GM12878 (cell line): ENCODE data around the gene PSENEN. TPM values are rescaled to one million over a fixed set of nuclear protein-coding genes. Genes with fewer than 3 reads are reported as not detected.

Source experiments
- ATAC-seq: fragments of 200-7000 bp; cut with Tn5 transposase; 3 replicates; pipeline ENCODE4 v1.9.1; 2020; ENCODE audit warnings: mild to moderate bottlenecking, moderate library complexity
- BruUV-seq: library from RNA; stranded (reverse); fragments of 400-500 nt; replicated peaks from 2 replicates; lab custom pipeline; 2021; lab: Mats Ljungman, UMichigan
- CTCF ChIA-PET: fragments of 300-600 bp; sonication (Branson Sonifier 250); formaldehyde crosslinking; extraction: SDS; loops from one replicate; lab custom pipeline; 2021; ENCODE audit warnings: inconsistent platforms; lab: Yijun Ruan, JAX
- POLR2A ChIA-PET: fragments of 350-600 bp; formaldehyde crosslinking; extraction: SDS; loops from one replicate; lab custom pipeline; 2021; ENCODE audit warnings: inconsistent platforms; lab: Charles Lee
- RAD21 ChIA-PET: fragments of 300-600 bp; sonication (Branson Sonifier 250); formaldehyde crosslinking; loops from one replicate; lab custom pipeline; 2023; ENCODE audit warnings: antibody characterized with exemption; ENCODE audit not compliant: unreplicated experiment; lab: Charles Lee
- SMC1A ChIA-PET: fragments of 300-600 bp; sonication (Branson Sonifier 250); formaldehyde crosslinking; loops from one replicate; lab custom pipeline; 2023; ENCODE audit not compliant: unreplicated experiment, uncharacterized antibody; lab: Charles Lee
- DNase-seq: peaks from one replicate; pipeline ENCODE4 v3.0.0-alpha.2; 2011; ENCODE audit warnings: low read depth, low spot score
- FAIRE-seq: peaks from 3 replicates; lab custom pipeline; 2011; peaks lifted over from hg19 to GRCh38; lab: Jason Lieb, UNC
- H2AFZ ChIP-seq: 2 replicates; pipeline ENCODE4 v1.6.0; 2011; ENCODE audit warnings: low read depth, low read length, control low read depth; ENCODE audit not compliant: control insufficient read depth
- H3K27ac ChIP-seq: 2 replicates; pipeline ENCODE4 v1.5.1; 2011; ENCODE audit warnings: control low read depth; ENCODE audit not compliant: control insufficient read depth, insufficient read depth
- H3K27me3 ChIP-seq, 2 experiments: replicated peaks in 1 of 2; 2 replicates each; pipeline versions ENCODE4 v1.6.0 to v1.6.1; 2011; ENCODE audit warnings: low read length in 1 of 2; ENCODE audit not compliant: control insufficient read depth in 2 of 2, insufficient read depth in 2 of 2
- H3K36me3 ChIP-seq, 2 experiments: 2 replicates each; pipeline ENCODE4 v1.5.1; 2011; ENCODE audit warnings: low read length in 1 of 2; ENCODE audit not compliant: control insufficient read depth in 2 of 2, insufficient read depth in 2 of 2
- H3K4me1 ChIP-seq: 2 replicates; pipeline ENCODE4 v1.6.1; 2011; ENCODE audit warnings: mild to moderate bottlenecking, low read length, moderate library complexity, mixed read lengths; ENCODE audit not compliant: control insufficient read depth, insufficient read depth
- H3K4me2 ChIP-seq: 2 replicates; pipeline ENCODE4 v1.6.0; 2011; ENCODE audit warnings: control low read depth; ENCODE audit not compliant: control insufficient read depth, insufficient read depth
- H3K4me3 ChIP-seq: fragments of 200-600 bp; sonication (generic); 2 replicates; pipeline ENCODE4 v1.5.1; 2016
- H3K79me2 ChIP-seq: 2 replicates; pipeline ENCODE4 v1.6.0; 2011; ENCODE audit warnings: low read length; ENCODE audit not compliant: control insufficient read depth, insufficient read depth
- H3K9ac ChIP-seq: 2 replicates; pipeline ENCODE4 v1.8.0; 2011; ENCODE audit warnings: low read length, control low read depth, mixed read lengths; ENCODE audit not compliant: control insufficient read depth, insufficient read depth
- H3K9me3 ChIP-seq: replicated peaks from 3 replicates; pipeline ENCODE4 v1.5.1; 2011; ENCODE audit warnings: mild to moderate bottlenecking, low read length; ENCODE audit not compliant: control insufficient read depth, insufficient read depth
- H4K20me1 ChIP-seq: 2 replicates; pipeline ENCODE4 v1.6.0; 2011; ENCODE audit not compliant: control insufficient read depth, insufficient read depth
- IKZF1 ChIP-seq: fragments of 450-650 bp; conservative IDR thresholded peaks from 2 replicates; pipeline ENCODE4 v1.6.1; 2017; ENCODE audit warnings: antibody characterized with exemption, mild to moderate bottlenecking
- PAX8 ChIP-seq: fragments of 450-650 bp; IDR thresholded peaks from 2 replicates; pipeline ENCODE4 v1.6.1; 2017; ENCODE audit warnings: mild to moderate bottlenecking, moderate library complexity
- RBBP5 ChIP-seq: fragments of 200-600 bp; sonication (generic); conservative IDR thresholded peaks from 2 replicates; pipeline ENCODE4 v1.6.1; 2016
- WGBS: methylation state at CpG from one replicate; pipeline ENCODE4 v1.1.6; 2016; ENCODE audit warnings: low lambda C conversion rate; ENCODE audit not compliant: insufficient replicate concordance, insufficient coverage; ENCODE audit errors: missing lambda C conversion rate; 5-methylcytosine and 5-hydroxymethylcytosine counted together
- in situ Hi-C: fragments of 300-500 bp; cut with MboI; formaldehyde crosslinking; loops from 9 replicates; pipeline ENCODE4 v1.14.3; 2018; ENCODE audit warnings: mixed read lengths
- intact Hi-C: fragments of 100-400 bp; cut with micrococcal nuclease; formaldehyde crosslinking; loops from one replicate; pipeline ENCODE4 v1.14.2; 2022; ENCODE audit not compliant: unreplicated experiment
- polyA plus RNA-seq, 11 experiments: library from polyadenylated mRNA; depleted of rRNA in 4 of 11; unstranded in 6 of 11; stranded (reverse) in 5 of 11; fragments of >200 nt; fragmentation: Nextera tagmentation in 4 of 11; fragmentation: Illumina TruSeq in 1 of 11; extraction: Ambion mirVana in 4 of 11; extraction: Trizol in 1 of 11; gene quantifications; 1 replicate in 1 of 11; 2 replicates in 10 of 11; pipeline versions ENCODE4 v1.2.1 to v1.2.3, GENCODE V29; 2011 to 2016; ENCODE audit warnings: inconsistent platforms in 2 of 11, missing spikeins in 2 of 11, low read depth in 1 of 11
- total RNA-seq, 4 experiments: library from RNA; depleted of rRNA in 3 of 4; stranded (reverse); fragments of >200 nt in 3 of 4; fragmentation: Illumina TruSeq in 1 of 4; extraction: Trizol in 1 of 4; gene quantifications; 2 replicates each; pipeline versions ENCODE4 v1.2.1 to v1.2.3, GENCODE V29; 2013 to 2021
- TF ChIP-seq, protein P1 (sequence below): fragments of 450-650 bp; formaldehyde crosslinking; IDR thresholded peaks from 2 replicates; pipeline ENCODE4 v1.5.0; 2022; ENCODE audit warnings: mild to moderate bottlenecking, missing genetic modification characterization
- TF ChIP-seq, protein P2 (sequence below): fragments of 450-650 bp; IDR thresholded peaks from 2 replicates; pipeline ENCODE4 v1.6.1; 2016; ENCODE audit warnings: mild to moderate bottlenecking
- TF ChIP-seq, protein P3 (sequence below), 3 experiments: IDR thresholded peaks in 2 of 3; conservative IDR thresholded peaks in 1 of 3; 2 replicates each; pipeline ENCODE4 v1.5.1; 2011; ENCODE audit warnings: low read depth in 3 of 3, low read length in 3 of 3, mild to moderate bottlenecking in 3 of 3, control low read depth in 2 of 3, moderate library complexity in 2 of 3, inconsistent platforms in 1 of 3, mixed read lengths in 1 of 3; ENCODE audit not compliant: control insufficient read depth in 2 of 3, insufficient read depth in 1 of 3; ENCODE audit errors: extremely low read depth in 1 of 3

Gene PSENEN
- total and polyA plus RNA-seq, 10 of the 15 experiments (the other 5 are each of a cell fraction or from before 2014, with no cell fraction given) = 14.4 to 178 (median 43.5) TPM

DNA sequence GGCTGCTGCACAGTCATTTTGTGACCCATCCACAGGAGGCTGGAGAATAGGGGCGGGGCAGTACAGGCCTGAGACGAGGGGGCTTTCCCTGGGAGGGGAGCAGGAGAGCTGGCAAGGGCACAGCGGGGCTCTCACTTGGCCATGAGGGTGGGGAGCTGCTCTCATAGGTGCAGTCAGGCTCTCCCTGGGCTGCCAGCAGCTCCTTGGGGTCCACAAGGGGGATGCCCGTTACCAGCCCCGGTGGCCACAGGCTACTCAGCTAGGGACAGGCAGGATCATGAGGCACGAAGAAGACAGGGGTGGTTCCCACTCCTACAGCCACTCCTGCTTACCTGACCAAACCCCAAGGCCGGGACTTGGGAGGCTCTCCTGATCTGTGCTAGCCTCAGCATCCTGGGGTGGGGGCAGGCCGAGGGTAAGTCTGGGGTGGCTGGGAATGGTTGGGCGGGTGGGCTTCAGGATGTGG is 46.4 kb downstream of the PSENEN start:
- Histone ChIP-seq H3K79me2 (no peaks in the 10 kb centered on the region), H3K4me3 (no peak overlapping the region), H3K27ac (no peak overlapping the region), H3K9me3 (no peaks in the 10 kb centered on the region), H4K20me1 (no peaks in the 10 kb centered on the region), H3K9ac (no peak overlapping the region), H3K4me1 (no peaks in the 10 kb centered on the region), H3K36me3 (no peaks in the 10 kb centered on the region), H2AFZ (no peak overlapping the region), H3K27me3 (peaks cover 0 to 2% of the 10 kb centered on the region in 2 experiments; a peak in 1 of 4 replicates), H3K4me2 (no peak overlapping the region)
- intact Hi-C loops = no loop called here
- CTCF ChIA-PET = no interaction called here
- no TSS peak for BruUV-seq
- SMC1A ChIA-PET = no interaction called here
- RAD21 ChIA-PET = interaction anchor here (0.9 kb wide), 1 partner anchor 97 kb away, joined by 3 read pairs; no protein-coding TSS in a partner anchor
- in situ Hi-C loops = no loop called here
- DNase-seq (no peak), FAIRE-seq (no peak), ATAC-seq (peak; percentile 51)
- TF ChIP-seq RBBP5 (no peak), IKZF1 (no peak), PAX8 (no peak)
- TF ChIP-seq, protein P1, sequence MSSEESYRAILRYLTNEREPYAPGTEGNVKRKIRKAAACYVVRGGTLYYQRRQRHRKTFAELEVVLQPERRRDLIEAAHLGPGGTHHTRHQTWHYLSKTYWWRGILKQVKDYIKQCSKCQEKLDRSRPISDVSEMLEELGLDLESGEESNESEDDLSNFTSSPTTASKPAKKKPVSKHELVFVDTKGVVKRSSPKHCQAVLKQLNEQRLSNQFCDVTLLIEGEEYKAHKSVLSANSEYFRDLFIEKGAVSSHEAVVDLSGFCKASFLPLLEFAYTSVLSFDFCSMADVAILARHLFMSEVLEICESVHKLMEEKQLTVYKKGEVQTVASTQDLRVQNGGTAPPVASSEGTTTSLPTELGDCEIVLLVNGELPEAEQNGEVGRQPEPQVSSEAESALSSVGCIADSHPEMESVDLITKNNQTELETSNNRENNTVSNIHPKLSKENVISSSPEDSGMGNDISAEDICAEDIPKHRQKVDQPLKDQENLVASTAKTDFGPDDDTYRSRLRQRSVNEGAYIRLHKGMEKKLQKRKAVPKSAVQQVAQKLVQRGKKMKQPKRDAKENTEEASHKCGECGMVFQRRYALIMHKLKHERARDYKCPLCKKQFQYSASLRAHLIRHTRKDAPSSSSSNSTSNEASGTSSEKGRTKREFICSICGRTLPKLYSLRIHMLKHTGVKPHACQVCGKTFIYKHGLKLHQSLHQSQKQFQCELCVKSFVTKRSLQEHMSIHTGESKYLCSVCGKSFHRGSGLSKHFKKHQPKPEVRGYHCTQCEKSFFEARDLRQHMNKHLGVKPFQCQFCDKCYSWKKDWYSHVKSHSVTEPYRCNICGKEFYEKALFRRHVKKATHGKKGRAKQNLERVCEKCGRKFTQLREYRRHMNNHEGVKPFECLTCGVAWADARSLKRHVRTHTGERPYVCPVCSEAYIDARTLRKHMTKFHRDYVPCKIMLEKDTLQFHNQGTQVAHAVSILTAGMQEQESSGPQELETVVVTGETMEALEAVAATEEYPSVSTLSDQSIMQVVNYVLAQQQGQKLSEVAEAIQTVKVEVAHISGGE (CRISPR knock-in tag) = no peak
- TF ChIP-seq, protein P2, sequence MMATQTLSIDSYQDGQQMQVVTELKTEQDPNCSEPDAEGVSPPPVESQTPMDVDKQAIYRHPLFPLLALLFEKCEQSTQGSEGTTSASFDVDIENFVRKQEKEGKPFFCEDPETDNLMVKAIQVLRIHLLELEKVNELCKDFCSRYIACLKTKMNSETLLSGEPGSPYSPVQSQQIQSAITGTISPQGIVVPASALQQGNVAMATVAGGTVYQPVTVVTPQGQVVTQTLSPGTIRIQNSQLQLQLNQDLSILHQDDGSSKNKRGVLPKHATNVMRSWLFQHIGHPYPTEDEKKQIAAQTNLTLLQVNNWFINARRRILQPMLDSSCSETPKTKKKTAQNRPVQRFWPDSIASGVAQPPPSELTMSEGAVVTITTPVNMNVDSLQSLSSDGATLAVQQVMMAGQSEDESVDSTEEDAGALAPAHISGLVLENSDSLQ = no peak
- TF ChIP-seq, protein P3, sequence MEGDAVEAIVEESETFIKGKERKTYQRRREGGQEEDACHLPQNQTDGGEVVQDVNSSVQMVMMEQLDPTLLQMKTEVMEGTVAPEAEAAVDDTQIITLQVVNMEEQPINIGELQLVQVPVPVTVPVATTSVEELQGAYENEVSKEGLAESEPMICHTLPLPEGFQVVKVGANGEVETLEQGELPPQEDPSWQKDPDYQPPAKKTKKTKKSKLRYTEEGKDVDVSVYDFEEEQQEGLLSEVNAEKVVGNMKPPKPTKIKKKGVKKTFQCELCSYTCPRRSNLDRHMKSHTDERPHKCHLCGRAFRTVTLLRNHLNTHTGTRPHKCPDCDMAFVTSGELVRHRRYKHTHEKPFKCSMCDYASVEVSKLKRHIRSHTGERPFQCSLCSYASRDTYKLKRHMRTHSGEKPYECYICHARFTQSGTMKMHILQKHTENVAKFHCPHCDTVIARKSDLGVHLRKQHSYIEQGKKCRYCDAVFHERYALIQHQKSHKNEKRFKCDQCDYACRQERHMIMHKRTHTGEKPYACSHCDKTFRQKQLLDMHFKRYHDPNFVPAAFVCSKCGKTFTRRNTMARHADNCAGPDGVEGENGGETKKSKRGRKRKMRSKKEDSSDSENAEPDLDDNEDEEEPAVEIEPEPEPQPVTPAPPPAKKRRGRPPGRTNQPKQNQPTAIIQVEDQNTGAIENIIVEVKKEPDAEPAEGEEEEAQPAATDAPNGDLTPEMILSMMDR (IDR thresholded peaks at IDR 0.05 in 2 of 3, conservative IDR thresholded peaks at IDR 0.05 in 1 of 3; ENCODE audit: control insufficient read depth in 2 of 3, extremely low read depth in 1 of 3, insufficient read depth in 1 of 3, low read depth in 3 of 3, low read length in 3 of 3) = no peak
- POLR2A ChIA-PET = no interaction called here
- WGBS = 31% methylated on average over 7 of the region's 9 CpGs
